Measurements from ENCODE around the gene VSX1. TPM values are rescaled to one million over a fixed set of nuclear protein-coding genes. Genes with fewer than 3 reads are reported as not detected.

The VSX1 gene
- total RNA-seq, 1 experiment from 2014 or later: not detected

DNA sequence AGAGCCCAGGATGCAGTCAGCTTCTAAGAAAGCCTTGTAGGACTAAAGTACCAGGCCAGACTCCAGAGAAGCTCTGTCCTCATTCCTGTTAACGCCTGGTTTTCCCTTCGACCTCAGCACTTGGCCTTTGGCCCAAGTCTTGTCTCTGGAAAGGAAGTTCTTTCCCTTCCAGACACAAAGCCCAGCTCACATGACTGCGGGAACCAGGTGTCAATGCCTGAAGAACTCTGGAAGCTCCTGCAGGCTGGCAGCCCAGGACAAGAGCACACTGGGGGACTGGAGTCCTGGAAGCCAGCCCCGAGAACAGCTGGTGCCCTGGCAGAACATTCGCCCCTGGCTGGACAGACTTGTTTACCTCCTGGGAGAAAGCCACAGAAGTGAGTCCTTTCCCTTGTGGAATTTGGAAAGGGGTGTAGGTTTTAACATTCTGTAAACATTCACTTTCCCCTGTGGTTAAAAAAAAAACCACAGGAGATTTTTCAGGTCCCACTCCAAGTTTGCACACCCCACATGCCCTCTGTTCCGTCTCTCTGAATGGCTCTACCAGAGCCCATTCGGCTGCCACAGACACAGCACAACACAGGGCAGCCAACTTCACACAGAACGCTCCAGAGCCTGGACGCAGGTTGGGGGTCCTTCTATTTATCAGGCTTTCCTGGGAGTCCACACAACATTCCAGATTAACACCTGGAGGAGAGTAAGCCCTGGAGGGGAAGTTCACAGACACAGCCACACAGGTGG, 42.1 kb downstream of the VSX1 start:
- CTCF ChIA-PET: interaction anchor here (0.7 to 2.7 kb wide), 11 partner anchors 15 to 329 kb away, joined by 3 to 22 read pairs (median 3); no protein-coding TSS in a partner anchor
- intact Hi-C loops (cut with micrococcal nuclease): loop anchor here (1.0 kb wide), 1 partner anchor 40 kb away; no protein-coding TSS in a partner anchor
- TF ChIP-seq, protein P1, sequence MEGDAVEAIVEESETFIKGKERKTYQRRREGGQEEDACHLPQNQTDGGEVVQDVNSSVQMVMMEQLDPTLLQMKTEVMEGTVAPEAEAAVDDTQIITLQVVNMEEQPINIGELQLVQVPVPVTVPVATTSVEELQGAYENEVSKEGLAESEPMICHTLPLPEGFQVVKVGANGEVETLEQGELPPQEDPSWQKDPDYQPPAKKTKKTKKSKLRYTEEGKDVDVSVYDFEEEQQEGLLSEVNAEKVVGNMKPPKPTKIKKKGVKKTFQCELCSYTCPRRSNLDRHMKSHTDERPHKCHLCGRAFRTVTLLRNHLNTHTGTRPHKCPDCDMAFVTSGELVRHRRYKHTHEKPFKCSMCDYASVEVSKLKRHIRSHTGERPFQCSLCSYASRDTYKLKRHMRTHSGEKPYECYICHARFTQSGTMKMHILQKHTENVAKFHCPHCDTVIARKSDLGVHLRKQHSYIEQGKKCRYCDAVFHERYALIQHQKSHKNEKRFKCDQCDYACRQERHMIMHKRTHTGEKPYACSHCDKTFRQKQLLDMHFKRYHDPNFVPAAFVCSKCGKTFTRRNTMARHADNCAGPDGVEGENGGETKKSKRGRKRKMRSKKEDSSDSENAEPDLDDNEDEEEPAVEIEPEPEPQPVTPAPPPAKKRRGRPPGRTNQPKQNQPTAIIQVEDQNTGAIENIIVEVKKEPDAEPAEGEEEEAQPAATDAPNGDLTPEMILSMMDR (IDR thresholded peaks at IDR 0.05; ENCODE audit: unreplicated experiment): no peak
- peak; percentile 90 for DNase-seq (ENCODE audit: unreplicated experiment)
- POLR2A ChIA-PET: interaction anchor here (0.7 to 2.3 kb wide), 25 partner anchors 9 to 368 kb away, joined by 3 to 17 read pairs (median 5); partner anchors contain the start of gene APMAP
- Mint-ChIP-seq H3K9me3 (ENCODE audit: unreplicated experiment) (no peaks in the 10 kb centered on the region), H3K27me3 (ENCODE audit: insufficient read depth, unreplicated experiment) (peaks cover 11% of the 10 kb centered on the region), H3K36me3 (ENCODE audit: insufficient read depth, unreplicated experiment) (peaks cover 7% of the 10 kb centered on the region), H3K27ac (ENCODE audit: low read depth, unreplicated experiment) (peak overlapping the region; percentile 81), H3K4me1 (ENCODE audit: insufficient read depth, unreplicated experiment) (peaks cover 20% of the 10 kb centered on the region), H3K4me3 (ENCODE audit: unreplicated experiment) (peak overlapping the region; percentile 25)
- no TSS peak for BruUV-seq (replicated peaks)

DNA sequence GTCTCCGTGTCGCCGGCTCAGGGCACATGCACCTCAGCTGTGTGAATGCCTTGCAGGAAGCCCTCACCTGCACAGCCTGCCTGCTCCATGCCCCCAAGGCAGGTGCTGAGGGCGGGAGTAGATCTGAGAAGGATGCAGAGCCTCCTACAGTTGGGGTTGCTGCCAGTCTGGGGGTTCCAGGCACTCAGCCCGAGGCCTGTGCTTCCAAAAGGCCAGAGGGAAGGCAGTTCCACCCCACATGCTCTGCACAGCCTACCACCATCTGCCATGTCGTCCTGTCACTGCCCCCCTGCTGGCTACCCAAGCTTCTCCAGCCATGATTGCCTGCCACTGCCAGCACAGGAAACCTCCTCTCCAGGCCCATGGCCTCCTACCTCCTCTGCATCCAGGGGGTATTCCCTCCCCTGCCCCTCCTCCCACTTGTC, 43.3 kb downstream of the VSX1 start:
- TF ChIP-seq, protein P1 (IDR thresholded peaks at IDR 0.05; ENCODE audit: unreplicated experiment): no peak

DNA sequence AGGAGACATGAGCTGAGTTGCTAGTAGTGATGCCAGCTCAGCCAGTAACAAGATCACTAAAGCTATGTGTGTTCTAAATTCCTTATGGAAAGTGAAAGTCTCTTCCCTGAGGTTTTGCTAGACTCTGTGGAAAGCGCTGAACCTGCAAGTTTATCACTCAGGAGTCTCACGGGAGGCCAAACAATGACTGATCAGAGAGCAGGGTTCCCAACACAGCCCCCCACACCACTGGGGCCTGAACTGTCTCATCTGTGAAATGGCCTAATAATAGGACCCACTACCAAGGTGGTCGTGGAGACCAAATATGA, 43.9 kb downstream of the VSX1 start:
- H3K4me1 Mint-ChIP-seq (ENCODE audit: insufficient read depth, unreplicated experiment): peaks cover 20% of the 10 kb centered on the region
- TF ChIP-seq, protein P1 (IDR thresholded peaks at IDR 0.05; ENCODE audit: unreplicated experiment): no peak
- peaks cover 7% of the 10 kb centered on the region for H3K36me3 Mint-ChIP-seq (ENCODE audit: insufficient read depth, unreplicated experiment)
- peaks cover 5% of the 10 kb centered on the region for H3K27me3 Mint-ChIP-seq (ENCODE audit: insufficient read depth, unreplicated experiment)
- BruUV-seq (replicated peaks): no TSS peak
- no peaks in the 10 kb centered on the region for H3K9me3 Mint-ChIP-seq (ENCODE audit: unreplicated experiment)
- intact Hi-C loops (cut with micrococcal nuclease): no loop called here
- H3K4me3 Mint-ChIP-seq (ENCODE audit: unreplicated experiment): no peak overlapping the region
- no peak for DNase-seq (ENCODE audit: unreplicated experiment)
- POLR2A ChIA-PET: interaction anchor here (0.7 to 2.0 kb wide), 4 partner anchors 19 to 141 kb away, joined by 3 to 6 read pairs (median 4); no protein-coding TSS in a partner anchor
- H3K27ac Mint-ChIP-seq (ENCODE audit: low read depth, unreplicated experiment): no peak overlapping the region
- CTCF ChIA-PET: interaction anchor here (0.5 to 2.7 kb wide), 5 partner anchors 19 to 209 kb away, joined by 3 to 22 read pairs (median 6); no protein-coding TSS in a partner anchor

More for the DNA sequence above, 43.3 kb downstream of the VSX1 start:
- intact Hi-C loops (cut with micrococcal nuclease): loop anchor here (1.0 kb wide), 1 partner anchor 38 kb away; no protein-coding TSS in a partner anchor
- CTCF ChIA-PET: interaction anchor here (0.8 to 2.7 kb wide), 9 partner anchors 16 to 44 kb away, joined by 3 to 22 read pairs (median 4); no protein-coding TSS in a partner anchor
- Mint-ChIP-seq H3K36me3 (ENCODE audit: insufficient read depth, unreplicated experiment) (peaks cover 7% of the 10 kb centered on the region), H3K4me3 (ENCODE audit: unreplicated experiment) (no peak overlapping the region), H3K4me1 (ENCODE audit: insufficient read depth, unreplicated experiment) (peaks cover 20% of the 10 kb centered on the region), H3K9me3 (ENCODE audit: unreplicated experiment) (no peaks in the 10 kb centered on the region), H3K27ac (ENCODE audit: low read depth, unreplicated experiment) (no peak overlapping the region), H3K27me3 (ENCODE audit: insufficient read depth, unreplicated experiment) (peaks cover 11% of the 10 kb centered on the region)
- no TSS peak for BruUV-seq (replicated peaks)
- POLR2A ChIA-PET: interaction anchor here (0.7 to 2.3 kb wide), 14 partner anchors 7 to 261 kb away, joined by 3 to 17 read pairs (median 6); partner anchors contain the start of gene APMAP
- DNase-seq (ENCODE audit: unreplicated experiment): no peak
